ENCODE results near the gene PTGER3. TPM values are rescaled to one million over a fixed set of nuclear protein-coding genes. Genes with fewer than 3 reads are reported as not detected.

PTGER3 gene
- total and polyA plus RNA-seq, 4 experiments from 2014 or later = 0.20 TPM; not detected in 3

- H3K27ac Mint-ChIP-seq = no peak overlapping the region
- Histone ChIP-seq H3K4me3 (ENCODE audit: low read length in 2 of 2) (no peak overlapping the region), H3K27ac (ENCODE audit: low read depth, low read length) (no peak overlapping the region), H3K4me1 (ENCODE audit: insufficient read depth, low read length) (peaks cover 6% of the 10 kb centered on the region), H3K9me3 (ENCODE audit: control insufficient read depth in 1 of 2, low read length in 2 of 2) (no peaks in the 10 kb centered on the region), H3K36me3 (ENCODE audit: insufficient read depth, low read length) (no peaks in the 10 kb centered on the region), H3K27me3 (ENCODE audit: insufficient read depth, low read length) (peaks cover 15% of the 10 kb centered on the region)
- H3K9me3 Mint-ChIP-seq = no peaks in the 10 kb centered on the region
- POLR2A ChIA-PET (ENCODE audit: partially characterized antibody) = no interaction called here
- CTCF ChIA-PET (ENCODE audit: partially characterized antibody) = interaction anchor here (1.5 kb wide), 1 partner anchor 8 kb away, joined by 3 read pairs; no protein-coding TSS in a partner anchor
- peaks cover 28 to 35% of the 10 kb centered on the region in 2 donors for H3K27me3 Mint-ChIP-seq
- no peaks in the 10 kb centered on the region for H3K36me3 Mint-ChIP-seq
- peaks cover 6 to 13% (median 8%) of the 10 kb centered on the region in 4 donors for H3K4me1 Mint-ChIP-seq
- intact Hi-C loops (cut with micrococcal nuclease) = no loop called here
- no peak for DNase-seq
- H3K4me3 Mint-ChIP-seq = no peak overlapping the region
These were observed 5.8 kb downstream of the PTGER3 start for GRCh38 chr1:71041806-71042205.

- no peak overlapping the region for H3K4me3 ChIP-seq (ENCODE audit: low read length in 2 of 2)
- ChIA-PET POLR2A (ENCODE audit: partially characterized antibody) (no interaction called here), CTCF (ENCODE audit: partially characterized antibody) (no interaction called here)
- Mint-ChIP-seq H3K4me1 (peaks cover 0 to 2% (median under 1%) of the 10 kb centered on the region in 4 donors), H3K9me3 (no peaks in the 10 kb centered on the region), H3K36me3 (no peaks in the 10 kb centered on the region), H3K4me3 (no peak overlapping the region), H3K27ac (no peak overlapping the region), H3K27me3 (peaks cover 24 to 32% of the 10 kb centered on the region in 2 donors)
- H3K9me3 ChIP-seq (ENCODE audit: control insufficient read depth in 1 of 2, low read length in 2 of 2) = no peaks in the 10 kb centered on the region
- H3K36me3 ChIP-seq (ENCODE audit: insufficient read depth, low read length) = no peaks in the 10 kb centered on the region
- DNase-seq = no peak
- H3K27me3 ChIP-seq (ENCODE audit: insufficient read depth, low read length) = no peaks in the 10 kb centered on the region
- intact Hi-C loops (cut with micrococcal nuclease) = no loop called here
- H3K4me1 ChIP-seq (ENCODE audit: insufficient read depth, low read length) = no peaks in the 10 kb centered on the region
- no peak overlapping the region for H3K27ac ChIP-seq (ENCODE audit: low read depth, low read length)
These were observed 7.9 kb downstream of the PTGER3 start for GRCh38 chr1:71039661-71040262.

GRCh38 chr1:71038942-71039341 is 8.7 kb downstream of the PTGER3 start:
- intact Hi-C loops (cut with micrococcal nuclease) = no loop called here
- no peak overlapping the region for H3K4me3 ChIP-seq (ENCODE audit: low read length in 2 of 2)
- Mint-ChIP-seq H3K27ac (no peak overlapping the region), H3K27me3 (peaks cover 24 to 32% of the 10 kb centered on the region in 2 donors), H3K36me3 (no peaks in the 10 kb centered on the region), H3K9me3 (no peaks in the 10 kb centered on the region), H3K4me1 (peaks cover 0 to 2% (median under 1%) of the 10 kb centered on the region in 4 donors), H3K4me3 (no peak overlapping the region)
- H3K36me3 ChIP-seq (ENCODE audit: insufficient read depth, low read length) = no peaks in the 10 kb centered on the region
- no peak overlapping the region for H3K27ac ChIP-seq (ENCODE audit: low read depth, low read length)
- no peak for DNase-seq
- POLR2A ChIA-PET (ENCODE audit: partially characterized antibody) = no interaction called here
- no peaks in the 10 kb centered on the region for H3K27me3 ChIP-seq (ENCODE audit: insufficient read depth, low read length)
- H3K4me1 ChIP-seq (ENCODE audit: insufficient read depth, low read length) = no peaks in the 10 kb centered on the region
- H3K9me3 ChIP-seq (ENCODE audit: control insufficient read depth in 1 of 2, low read length in 2 of 2) = no peaks in the 10 kb centered on the region
- CTCF ChIA-PET (ENCODE audit: partially characterized antibody) = no interaction called here

DNA sequence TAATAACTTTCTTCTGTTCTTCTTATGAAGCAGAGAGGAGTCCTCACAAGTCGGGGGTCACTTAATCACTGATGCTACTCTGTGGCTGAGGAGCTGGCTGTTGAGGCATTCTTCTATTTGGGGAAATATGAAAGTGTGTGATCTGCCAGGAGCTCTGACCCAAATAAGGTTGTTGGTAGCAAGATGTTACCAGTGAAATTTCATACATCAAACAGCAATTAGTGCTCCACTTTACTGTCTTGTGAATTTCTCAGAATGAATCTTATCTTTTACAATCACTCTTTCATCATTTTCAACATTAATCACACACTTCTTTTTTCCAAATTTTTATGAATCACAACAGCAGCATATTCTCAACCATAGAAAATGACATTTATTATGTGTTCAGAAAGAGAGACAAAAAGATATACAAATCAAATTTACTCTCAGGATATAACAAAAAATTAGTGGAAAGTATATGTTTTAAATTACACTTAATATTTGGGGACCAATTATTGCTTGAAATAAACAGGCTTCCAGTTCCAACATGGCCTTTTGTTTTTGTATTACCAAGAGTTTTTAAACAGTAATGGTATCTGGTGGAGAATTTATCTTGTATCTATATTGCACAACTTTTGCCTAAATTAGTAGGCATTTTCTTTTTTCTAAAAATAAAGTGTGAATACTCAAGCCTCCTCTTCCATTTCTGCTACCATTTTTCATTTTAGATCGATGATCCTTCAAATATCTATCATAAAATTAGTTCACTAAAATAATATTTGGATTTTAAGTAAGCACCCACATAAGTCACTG is 9.6 kb downstream of the PTGER3 start:
- intact Hi-C loops (cut with micrococcal nuclease) = no loop called here
- peaks cover 0 to 2% (median under 1%) of the 10 kb centered on the region in 4 donors for H3K4me1 Mint-ChIP-seq
- ChIA-PET POLR2A (ENCODE audit: partially characterized antibody) (no interaction called here), CTCF (ENCODE audit: partially characterized antibody) (no interaction called here)
- H3K4me3 Mint-ChIP-seq = no peak overlapping the region
- H3K4me3 ChIP-seq (ENCODE audit: low read length in 2 of 2) = no peak overlapping the region
- no peaks in the 10 kb centered on the region for H3K36me3 ChIP-seq (ENCODE audit: insufficient read depth, low read length)
- DNase-seq = no peak
- no peaks in the 10 kb centered on the region for H3K9me3 ChIP-seq (ENCODE audit: control insufficient read depth in 1 of 2, low read length in 2 of 2)
- peaks cover 27 to 34% of the 10 kb centered on the region in 2 donors for H3K27me3 Mint-ChIP-seq
- H3K9me3 Mint-ChIP-seq = no peaks in the 10 kb centered on the region
- H3K27ac ChIP-seq (ENCODE audit: low read depth, low read length) = no peak overlapping the region
- no peaks in the 10 kb centered on the region for H3K27me3 ChIP-seq (ENCODE audit: insufficient read depth, low read length)
- no peaks in the 10 kb centered on the region for H3K36me3 Mint-ChIP-seq
- H3K4me1 ChIP-seq (ENCODE audit: insufficient read depth, low read length) = no peaks in the 10 kb centered on the region
- no peak overlapping the region for H3K27ac Mint-ChIP-seq

- Mint-ChIP-seq H3K27me3 (peaks cover 25 to 34% of the 10 kb centered on the region in 2 donors), H3K9me3 (no peaks in the 10 kb centered on the region), H3K4me3 (no peak overlapping the region), H3K36me3 (no peaks in the 10 kb centered on the region), H3K4me1 (peaks cover 0 to 2% (median under 1%) of the 10 kb centered on the region in 4 donors), H3K27ac (no peak overlapping the region)
- no peaks in the 10 kb centered on the region for H3K9me3 ChIP-seq (ENCODE audit: control insufficient read depth in 1 of 2, low read length in 2 of 2)
- no peaks in the 10 kb centered on the region for H3K27me3 ChIP-seq (ENCODE audit: insufficient read depth, low read length)
- DNase-seq = no peak
- no peaks in the 10 kb centered on the region for H3K4me1 ChIP-seq (ENCODE audit: insufficient read depth, low read length)
- no peaks in the 10 kb centered on the region for H3K36me3 ChIP-seq (ENCODE audit: insufficient read depth, low read length)
- no peak overlapping the region for H3K27ac ChIP-seq (ENCODE audit: low read depth, low read length)
- ChIA-PET CTCF (ENCODE audit: partially characterized antibody) (no interaction called here), POLR2A (ENCODE audit: partially characterized antibody) (no interaction called here)
- intact Hi-C loops (cut with micrococcal nuclease) = no loop called here
- no peak overlapping the region for H3K4me3 ChIP-seq (ENCODE audit: low read length in 2 of 2)
These were observed 10.6 kb downstream of the PTGER3 start for GRCh38 chr1:71037066-71037465.

- no peak overlapping the region for H3K27ac Mint-ChIP-seq
- no peaks in the 10 kb centered on the region for H3K4me1 ChIP-seq (ENCODE audit: insufficient read depth, low read length)
- H3K36me3 Mint-ChIP-seq = no peaks in the 10 kb centered on the region
- H3K9me3 ChIP-seq (ENCODE audit: control insufficient read depth in 1 of 2, low read length in 2 of 2) = no peaks in the 10 kb centered on the region
- no peaks in the 10 kb centered on the region for H3K9me3 Mint-ChIP-seq
- no peak overlapping the region for H3K4me3 ChIP-seq (ENCODE audit: low read length in 2 of 2)
- CTCF ChIA-PET (ENCODE audit: partially characterized antibody) = no interaction called here
- no peak overlapping the region for H3K27ac ChIP-seq (ENCODE audit: low read depth, low read length)
- H3K36me3 ChIP-seq (ENCODE audit: insufficient read depth, low read length) = no peaks in the 10 kb centered on the region
- H3K4me3 Mint-ChIP-seq = no peak overlapping the region
- POLR2A ChIA-PET (ENCODE audit: partially characterized antibody) = no interaction called here
- peaks cover 16 to 22% of the 10 kb centered on the region in 2 donors for H3K27me3 Mint-ChIP-seq
- H3K4me1 Mint-ChIP-seq = peaks cover 0 to 2% (median 0%) of the 10 kb centered on the region in 4 donors
- H3K27me3 ChIP-seq (ENCODE audit: insufficient read depth, low read length) = peaks cover under 1% of the 10 kb centered on the region
- intact Hi-C loops (cut with micrococcal nuclease) = no loop called here
- no peak for DNase-seq
These were observed 14.5 kb downstream of the PTGER3 start for GRCh38 chr1:71033136-71033535.

DNA sequence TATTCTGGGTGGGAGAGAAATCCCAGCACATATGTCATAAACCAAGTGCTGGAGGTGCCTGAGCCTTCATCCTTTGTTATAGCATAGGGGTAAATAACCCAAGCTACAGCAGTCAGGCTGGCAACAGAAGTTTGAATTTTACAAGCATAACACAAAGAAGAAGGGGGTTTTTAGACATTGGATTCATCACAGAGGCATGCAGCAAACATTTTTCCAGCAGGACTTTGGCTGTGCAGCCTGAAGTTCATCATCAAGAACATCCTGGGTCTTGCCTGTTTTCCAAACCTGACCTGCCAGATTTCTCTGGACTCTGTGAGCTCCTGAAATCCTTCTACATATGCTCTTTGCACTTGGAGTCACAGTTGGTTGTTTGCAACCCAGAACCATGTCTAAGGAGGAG is 16.2 kb downstream of the PTGER3 start:
- Mint-ChIP-seq H3K27ac (no peak overlapping the region), H3K4me3 (no peak overlapping the region), H3K36me3 (no peaks in the 10 kb centered on the region), H3K4me1 (no peaks in the 10 kb centered on the region), H3K9me3 (no peaks in the 10 kb centered on the region), H3K27me3 (peaks cover 14 to 19% of the 10 kb centered on the region in 2 donors)
- peaks cover 4% of the 10 kb centered on the region for H3K27me3 ChIP-seq (ENCODE audit: insufficient read depth, low read length)
- intact Hi-C loops (cut with micrococcal nuclease) = no loop called here
- no peaks in the 10 kb centered on the region for H3K4me1 ChIP-seq (ENCODE audit: insufficient read depth, low read length)
- POLR2A ChIA-PET (ENCODE audit: partially characterized antibody) = no interaction called here
- DNase-seq = no peak
- CTCF ChIA-PET (ENCODE audit: partially characterized antibody) = no interaction called here
- no peak overlapping the region for H3K4me3 ChIP-seq (ENCODE audit: low read length in 2 of 2)
- H3K27ac ChIP-seq (ENCODE audit: low read depth, low read length) = no peak overlapping the region
- H3K9me3 ChIP-seq (ENCODE audit: control insufficient read depth in 1 of 2, low read length in 2 of 2) = no peaks in the 10 kb centered on the region
- no peaks in the 10 kb centered on the region for H3K36me3 ChIP-seq (ENCODE audit: insufficient read depth, low read length)
